Heart left ventricle (tissue), 16 donors: ENCODE results near the gene LRFN3. TPM values are rescaled to one million over a fixed set of nuclear protein-coding genes. Genes with fewer than 3 reads are reported as not detected.
A peak's percentile ranks its signal among the peaks of the same experiment; 100 is the strongest.

ENCODE experiments used
- ATAC-seq, 4 donors: fragments of 200-7000 bp; cut with Tn5 transposase; one replicate each; pipeline ENCODE4 v1.9.1; 2020 to 2022; ENCODE audit warnings: moderate library complexity in 4 of 4, mild to moderate bottlenecking in 3 of 4, moderate number of reproducible peaks in 1 of 4
- DNase-seq, 5 donors: peaks; one replicate each; pipeline ENCODE4 v3.0.0-alpha.2; 2020
- H3K27ac ChIP-seq, 12 donors: fragments of 200-600 bp; sonication (generic) in 4 of 12; one replicate each; pipeline versions ENCODE4 v1.5.0 to v1.8.0; 2016 to 2022; ENCODE audit warnings: mild to moderate bottlenecking in 2 of 12
- H3K27me3 ChIP-seq, 9 donors: fragments of 200-600 bp; sonication (generic) in 2 of 9; one replicate each; pipeline versions ENCODE4 v1.5.1 to v1.8.0; 2016 to 2022; ENCODE audit warnings: mild to moderate bottlenecking in 3 of 9
- H3K36me3 ChIP-seq, 9 donors: fragments of 200-600 bp; sonication (generic) in 2 of 9; one replicate each; pipeline versions ENCODE4 v1.5.0 to v1.8.0; 2018 to 2022; ENCODE audit warnings: mild to moderate bottlenecking in 2 of 9
- H3K4me1 ChIP-seq, 12 donors: fragments of 200-600 bp; sonication (generic) in 4 of 12; one replicate each; pipeline versions ENCODE4 v1.5.0 to v1.8.0; 2016 to 2022; ENCODE audit warnings: mild to moderate bottlenecking in 3 of 12
- H3K4me3 ChIP-seq, 12 donors: fragments of 200-600 bp; sonication (generic) in 4 of 12; one replicate each; pipeline versions ENCODE4 v1.5.0 to v1.8.0; 2017 to 2022; ENCODE audit warnings: mild to moderate bottlenecking in 9 of 12, moderate library complexity in 4 of 12
- H3K9me3 ChIP-seq, 12 donors: fragments of 200-600 bp; sonication (generic) in 4 of 12; one replicate each; pipeline versions ENCODE4 v1.5.0 to v1.8.0; 2016 to 2022; ENCODE audit warnings: mild to moderate bottlenecking in 1 of 12
- POLR2A ChIP-seq, 2 donors: fragments of 450-650 bp; IDR thresholded peaks; one replicate each; pipeline ENCODE4 v1.6.1; 2017; ENCODE audit warnings: antibody characterized with exemption in 2 of 2, mild to moderate bottlenecking in 2 of 2, moderate library complexity in 2 of 2
- whole genome bisulfite sequencing, 4 donors: extraction: QIAGEN DNeasy Blood & Tissue Kit in 2 of 4; methylation state at CpG; one replicate each; pipeline versions ENCODE4 v1.1.5 to v1.1.7; 2013 to 2018; 5-methylcytosine and 5-hydroxymethylcytosine counted together
- intact Hi-C, 10 donors: fragments of 100-400 bp; cut with DNase I; formaldehyde crosslinking; loops; one replicate each; pipeline versions ENCODE4 v1.11.1 to v1.14.2; 2022
- polyA plus RNA-seq, 2 donors: library from polyadenylated mRNA; stranded (reverse); fragments of 200-250 nt; gene quantifications; one replicate each; pipeline ENCODE4 v1.2.3, GENCODE V29; 2013
- total RNA-seq, 9 donors: library from RNA; depleted of rRNA in 2 of 9; stranded (reverse); fragments of >200 nt in 2 of 9; fragmentation: NEBNext Ultra II Directional in 3 of 9; extraction: Animal tissue kit (Norgen Biotek cat#: 25700) in 3 of 9; gene quantifications; one replicate each; pipeline versions ENCODE4 v1.1.0 to v1.2.4, GENCODE V29; 2016 to 2023
- TF ChIP-seq, protein P1 (sequence below), 12 donors: fragments of 200-600 bp; sonication (generic) in 4 of 12; IDR thresholded peaks; one replicate each; pipeline versions ENCODE4 v1.5.0 to v1.8.0; 2018 to 2022; ENCODE audit warnings: antibody characterized with exemption in 12 of 12, mild to moderate bottlenecking in 5 of 12
- donor health status: ischemic (EF 13 %, LVEDD 7.1; RV severe dilation, severe dysfunction).
- donor health status: healthy with polysubstance abuse.
- donor health status: DM: no; HTN: yes; CAD: no.
- donor health status: DM: no; HTN: no; CAD: no.
- donor health status: ischemic (EF 25% LVEDD 6.9; RV normal size, moderate dysfunction).
- donor health status: ischemic (EF 25% LVEDD 5.7; RV mildly dilated, moderate dysfunction).
- donor health status: healthy.
- donor health status: DM: yes; HTN: yes; CAD: no.
- donor health status: ischemic (EF 35%, LVEDD 5.7; RV mildly dilated, moderate dysfunction).
- donor health status: nonischemic (EF 11% LVEDD 7.7; RV severe dilation, severe dysfunction).
- donor health status: DM: yes; HTN: yes; CAD: no.
- donor health status: PGD.
- donor health status: ischemic (EF 29% LVEDD 5.4; RV normal size, mild dysfunction).
- donor health status: nonischemic (EF 23%, LVEDD 6.1; RV moderate dilation, normal function).

Gene LRFN3
- total and polyA plus RNA-seq, 11 donors, result 4.5 to 18.6 (median 8.5) TPM

DNA sequence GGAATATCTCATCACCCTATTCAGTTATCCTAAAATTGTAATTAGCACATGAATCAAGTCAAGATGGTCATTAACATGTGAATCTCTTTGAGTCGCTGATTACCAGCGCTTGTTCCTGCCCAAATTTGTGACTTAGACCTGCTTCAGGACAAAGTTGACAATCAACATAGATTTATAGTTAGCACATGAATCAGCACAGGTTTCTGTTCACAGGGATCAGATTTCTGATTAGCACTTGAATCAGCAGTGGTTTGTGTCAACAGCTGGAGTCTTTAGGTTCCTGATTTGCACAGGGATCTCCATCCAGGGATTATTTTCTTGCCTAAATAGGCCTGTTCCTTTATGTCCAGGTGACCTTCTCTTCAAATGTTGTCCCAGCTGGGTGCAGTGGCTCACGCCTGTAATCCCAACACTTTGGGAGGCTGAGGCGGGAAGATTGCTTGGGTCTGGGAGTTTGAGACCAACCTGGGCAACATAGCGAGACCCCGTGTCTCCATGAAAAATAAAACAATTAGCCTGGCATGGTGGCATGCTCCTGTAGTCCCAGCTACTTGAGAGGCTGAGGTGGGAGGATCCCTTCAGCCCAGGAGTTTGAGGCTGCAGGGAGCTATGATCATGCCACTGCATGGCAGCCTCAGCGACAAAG is 3.8 kb upstream of the LRFN3 start:
- DNase-seq, result peak in 1 of 5 donors; percentile 14
- Histone ChIP-seq H3K27ac (no peak overlapping the region), H3K4me3 (no peak overlapping the region), H3K4me1 (peaks cover 0 to 44% (median 19%) of the 10 kb centered on the region in 12 donors), H3K27me3 (peaks cover 0 to 2% (median 0%) of the 10 kb centered on the region in 9 donors), H3K9me3 (no peaks in the 10 kb centered on the region), H3K36me3 (no peaks in the 10 kb centered on the region)
- intact Hi-C loops, result loop anchor here (1.0 to 10.0 kb wide), 11 partner anchors 35 to 240 kb away; partner anchors contain the start of genes IGFLR1 (in 3 of the 10), LIN37 (in 3 of the 10), PSENEN (in 3 of the 10) and U2AF1L4 (in 3 of the 10)
- ATAC-seq, result no peak
- TF ChIP-seq POLR2A (IDR thresholded peaks at IDR 0.05), result no peak
- TF ChIP-seq, protein P1, sequence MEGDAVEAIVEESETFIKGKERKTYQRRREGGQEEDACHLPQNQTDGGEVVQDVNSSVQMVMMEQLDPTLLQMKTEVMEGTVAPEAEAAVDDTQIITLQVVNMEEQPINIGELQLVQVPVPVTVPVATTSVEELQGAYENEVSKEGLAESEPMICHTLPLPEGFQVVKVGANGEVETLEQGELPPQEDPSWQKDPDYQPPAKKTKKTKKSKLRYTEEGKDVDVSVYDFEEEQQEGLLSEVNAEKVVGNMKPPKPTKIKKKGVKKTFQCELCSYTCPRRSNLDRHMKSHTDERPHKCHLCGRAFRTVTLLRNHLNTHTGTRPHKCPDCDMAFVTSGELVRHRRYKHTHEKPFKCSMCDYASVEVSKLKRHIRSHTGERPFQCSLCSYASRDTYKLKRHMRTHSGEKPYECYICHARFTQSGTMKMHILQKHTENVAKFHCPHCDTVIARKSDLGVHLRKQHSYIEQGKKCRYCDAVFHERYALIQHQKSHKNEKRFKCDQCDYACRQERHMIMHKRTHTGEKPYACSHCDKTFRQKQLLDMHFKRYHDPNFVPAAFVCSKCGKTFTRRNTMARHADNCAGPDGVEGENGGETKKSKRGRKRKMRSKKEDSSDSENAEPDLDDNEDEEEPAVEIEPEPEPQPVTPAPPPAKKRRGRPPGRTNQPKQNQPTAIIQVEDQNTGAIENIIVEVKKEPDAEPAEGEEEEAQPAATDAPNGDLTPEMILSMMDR (IDR thresholded peaks at IDR 0.05), result no peak
- WGBS, 4 donors, result 52 to 59% (median 53%) methylated on average over 7 of the region's 7 CpGs

- H3K27ac ChIP-seq, result peak overlapping the region in 11 of 12 donors; percentile 49 to 90 (median 69)
- H3K4me1 ChIP-seq, result peaks cover 0 to 30% (median 21%) of the 10 kb centered on the region in 12 donors
- H3K27me3 ChIP-seq, result peaks cover 0 to 2% (median 0%) of the 10 kb centered on the region in 9 donors
- no peaks in the 10 kb centered on the region for H3K9me3 ChIP-seq
- intact Hi-C loops, result loop anchor here in 6 of 10 donors (5.0 to 10.0 kb wide), 5 partner anchors 162 to 245 kb away; partner anchors contain the start of genes IGFLR1 (in 2 of the 6), KMT2B (in 2 of the 6), LIN37 (in 2 of the 6) and PSENEN (in 2 of the 6)
- H3K4me3 ChIP-seq, result peak overlapping the region; percentile 35 to 82 (median 68)
- no peak for TF ChIP-seq POLR2A (IDR thresholded peaks at IDR 0.05)
- TF ChIP-seq, protein P1 (IDR thresholded peaks at IDR 0.05), result no peak
- WGBS, 4 donors, result 20 to 49% (median 29%) methylated on average over 6 to 11 of the region's 11 CpGs
- peaks cover 0 to 22% (median 8%) of the 10 kb centered on the region in 9 donors for H3K36me3 ChIP-seq
- no peak for ATAC-seq
- DNase-seq, result peak in 1 of 5 donors; percentile 9
Measured at GRCh38 chr19:35936738-35937268, 629 bp downstream of the LRFN3 start.

DNA sequence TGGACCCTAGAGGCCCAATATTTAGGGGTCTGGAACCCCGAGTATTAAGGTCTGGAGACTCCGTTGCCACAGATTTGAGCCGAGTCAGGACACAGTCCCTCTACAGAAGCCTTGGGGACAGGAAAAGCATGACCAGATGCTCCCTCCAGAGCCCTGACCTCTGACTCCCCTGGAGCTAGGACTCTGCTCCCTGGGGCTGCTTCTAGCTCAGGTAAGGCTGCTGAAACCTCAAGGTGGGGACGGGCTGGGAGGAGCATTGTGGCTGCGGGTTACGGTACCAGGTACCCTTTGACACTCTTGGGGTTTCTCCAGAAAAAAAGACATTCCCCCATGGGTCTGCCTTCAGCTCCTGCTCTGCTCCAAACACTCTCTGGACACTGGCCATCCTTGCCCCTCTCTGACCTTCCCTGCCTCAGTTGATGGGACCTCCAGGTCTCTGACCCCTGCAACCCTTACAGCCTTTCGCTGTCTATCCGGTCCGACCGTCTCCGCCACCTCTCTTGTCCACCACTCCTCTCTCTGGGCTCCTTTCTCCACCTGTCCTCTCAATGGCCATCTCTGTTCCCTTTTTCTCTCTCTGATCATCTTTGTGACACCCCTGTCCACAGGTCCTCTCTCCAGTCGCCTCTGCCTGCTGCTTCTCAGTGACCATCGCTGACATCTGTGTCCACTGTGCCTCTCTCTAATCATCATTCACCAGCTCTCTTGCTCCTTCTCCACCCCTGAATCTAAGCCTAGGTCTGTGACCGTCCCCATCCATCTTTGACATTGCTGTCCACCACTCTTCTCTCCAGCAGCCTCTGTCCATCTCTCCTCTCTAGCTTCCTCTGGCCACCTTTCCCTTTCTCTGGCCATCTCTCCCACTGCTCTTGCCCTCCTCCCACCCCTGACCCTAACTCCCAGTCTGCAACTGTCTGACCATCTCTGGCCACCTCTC is 1.4 kb downstream of the LRFN3 start:
- peak overlapping the region in 11 of 12 donors; percentile 55 to 82 (median 70) for H3K4me3 ChIP-seq
- peak in 2 of 4 donors; percentile 6 to 25 for ATAC-seq
- intact Hi-C loops, result loop anchor here in 6 of 10 donors (5.0 to 10.0 kb wide), 5 partner anchors 163 to 245 kb away; partner anchors contain the start of genes IGFLR1 (in 2 of the 6), KMT2B (in 2 of the 6), LIN37 (in 2 of the 6) and PSENEN (in 2 of the 6)
- H3K36me3 ChIP-seq, result peaks cover 0 to 30% (median 8%) of the 10 kb centered on the region in 9 donors
- 35 to 56% (median 42%) methylated on average over 14 of the region's 14 CpGs for WGBS, 4 donors
- peaks cover 0 to 2% (median 0%) of the 10 kb centered on the region in 9 donors for H3K27me3 ChIP-seq
- TF ChIP-seq, protein P1 (IDR thresholded peaks at IDR 0.05), result no peak
- no peak for TF ChIP-seq POLR2A (IDR thresholded peaks at IDR 0.05)
- no peaks in the 10 kb centered on the region for H3K9me3 ChIP-seq
- peak in 2 of 5 donors; percentile 18 to 24 for DNase-seq
- H3K4me1 ChIP-seq, result peaks cover 0 to 26% (median 21%) of the 10 kb centered on the region in 12 donors
- peak overlapping the region in 5 of 12 donors; percentile 60 to 90 (median 69) for H3K27ac ChIP-seq
